ENCODE measurements around the gene NOP14. TPM values are rescaled to one million over a fixed set of nuclear protein-coding genes. Genes with fewer than 3 reads are reported as not detected.

Gene NOP14
- total RNA-seq: 12.3 TPM

- peak; percentile 89 to 99 for DNase-seq (ENCODE audit: low spot score in 2 of 2)
Measured at GRCh38 chr4:2963175-2963965, at the start of gene NOP14, which contains the start of gene GRK4. TSS of gene NOP14 (minus strand) at chr4:2963406. CDS start at chr4:2963319, 87 bp downstream. TSS of gene GRK4 (plus strand) at chr4:2963571. CDS start at chr4:2964071, 500 bp downstream.

GRCh38 chr4:3011456-3012220 lies 48.4 kb upstream of the NOP14 start:
- Histone ChIP-seq H3K9me3 (no peaks in the 10 kb centered on the region), H3K4me1 (peaks cover 0 to 5% of the 10 kb centered on the region in 2 donors), H3K4me3 (no peak overlapping the region), H3K27me3 (no peaks in the 10 kb centered on the region), H3K27ac (peak overlapping the region in 1 of 2 donors; percentile 19), H3K36me3 (no peaks in the 10 kb centered on the region)
- DNase-seq (ENCODE audit: low spot score in 2 of 2): no peak
- intact Hi-C loops (cut with DNase I): no loop called here
- no peak for TF ChIP-seq CTCF (IDR thresholded peaks at IDR 0.05)

More at GRCh38 chr4:2963175-2963965, at the start of gene NOP14, which contains the start of gene GRK4:
- intact Hi-C loops (cut with DNase I): loop anchor here (1.0 to 10.0 kb wide), 12 partner anchors 29 to 1109 kb away; partner anchors contain the start of genes ADD1, CFAP99, FAM193A and HAUS3
- H3K4me1 ChIP-seq: peaks cover 3 to 12% of the 10 kb centered on the region in 2 donors
- peak within 1 kb of the TSS; percentile 78 to 83 for H3K27ac ChIP-seq
- peaks cover 0 to 2% of the 10 kb centered on the region in 2 donors for H3K36me3 ChIP-seq
- no peaks in the 10 kb centered on the region for H3K27me3 ChIP-seq
- H3K4me3 ChIP-seq: peak within 1 kb of the TSS; percentile 88 to 94
- peak in 2 of 3 experiments; percentile 36 to 51 for TF ChIP-seq CTCF (IDR thresholded peaks at IDR 0.05)
- no peaks in the 10 kb centered on the region for H3K9me3 ChIP-seq

- peak overlapping the region in 1 of 2 donors; percentile 19 for H3K27ac ChIP-seq
- TF ChIP-seq CTCF (IDR thresholded peaks at IDR 0.05): no peak
- no peaks in the 10 kb centered on the region for H3K36me3 ChIP-seq
- no peaks in the 10 kb centered on the region for H3K27me3 ChIP-seq
- no peaks in the 10 kb centered on the region for H3K9me3 ChIP-seq
- peaks cover 0 to 5% of the 10 kb centered on the region in 2 donors for H3K4me1 ChIP-seq
- DNase-seq (ENCODE audit: low spot score in 2 of 2): peak in 1 of 2 donors; percentile 71
- no peak overlapping the region for H3K4me3 ChIP-seq
- intact Hi-C loops (cut with DNase I): no loop called here
Measured at GRCh38 chr4:3010998-3011397, 47.8 kb upstream of the NOP14 start.

- no peaks in the 10 kb centered on the region for H3K27me3 ChIP-seq
- H3K4me1 ChIP-seq: peaks cover 0 to 5% of the 10 kb centered on the region in 2 donors
- intact Hi-C loops (cut with DNase I): no loop called here
- H3K4me3 ChIP-seq: no peak overlapping the region
- TF ChIP-seq CTCF (IDR thresholded peaks at IDR 0.05): no peak
- DNase-seq (ENCODE audit: low spot score in 2 of 2): no peak
- H3K27ac ChIP-seq: no peak overlapping the region
- no peaks in the 10 kb centered on the region for H3K36me3 ChIP-seq
- H3K9me3 ChIP-seq: no peaks in the 10 kb centered on the region
Measured at GRCh38 chr4:3010577-3010976, 47.4 kb upstream of the NOP14 start.

- no peaks in the 10 kb centered on the region for H3K36me3 ChIP-seq
- no peak overlapping the region for H3K4me3 ChIP-seq
- H3K27ac ChIP-seq: no peak overlapping the region
- H3K9me3 ChIP-seq: no peaks in the 10 kb centered on the region
- TF ChIP-seq CTCF (IDR thresholded peaks at IDR 0.05): no peak
- intact Hi-C loops (cut with DNase I): no loop called here
- no peak for DNase-seq (ENCODE audit: low spot score in 2 of 2)
- no peaks in the 10 kb centered on the region for H3K27me3 ChIP-seq
- peaks cover 0 to 5% of the 10 kb centered on the region in 2 donors for H3K4me1 ChIP-seq
Measured at GRCh38 chr4:3009422-3009821, 46.2 kb upstream of the NOP14 start.
